Measurements from ENCODE around the gene ALOX12B. TPM values are rescaled to one million over a fixed set of nuclear protein-coding genes. Genes with fewer than 3 reads are reported as not detected.
"Not testable (repeated sequence)": the region's sequence is repeated elsewhere in the genome, so short reads cannot be mapped to it uniquely, and the experiment has no call there.

The ALOX12B gene
- polyA plus RNA-seq, 2 of the 4 experiments (the other 2 are of a cell fraction): 0.63 to 1.0 TPM

GRCh38 chr17:8025176-8025911 lies 62.2 kb downstream of the ALOX12B start:
- DNase-seq (ENCODE audit: low read depth in 1 of 2, low spot score in 1 of 2) (no peak), FAIRE-seq (no peak), ATAC-seq (no peak)
- WGBS (ENCODE audit: missing lambda C conversion rate): 54% methylated on average over 9 of the region's 9 CpGs
- 0 out of 3 replicates have a peak, but pooled peaks cover 2% of the 10 kb centered on the region for H3K9me3 ChIP-seq
- ChIA-PET POLR2A (no interaction called here), CTCF (interaction anchor here (0.9 to 13.5 kb wide), 8 partner anchors 9 to 90 kb away, joined by 3 to 148 read pairs (median 10); no protein-coding TSS in a partner anchor)
- no peak overlapping the region for H3K4me2 ChIP-seq
- H3K4me1 ChIP-seq: no peaks in the 10 kb centered on the region
- H3K4me3 ChIP-seq: no peak overlapping the region
- H3K27ac ChIP-seq: no peak overlapping the region
- no peak for TF ChIP-seq HEYL (CRISPR knock-in tag; IDR thresholded peaks at IDR 0.05)
- no peak for TF ChIP-seq HOXB5 (CRISPR knock-in tag; IDR thresholded peaks at IDR 0.05)
- no peak for TF ChIP-seq NPAS2 (CRISPR knock-in tag; IDR thresholded peaks at IDR 0.05; ENCODE audit: borderline replicate concordance)
- no peak for TF ChIP-seq REST (IDR thresholded peaks at IDR 0.05)
- TF ChIP-seq ZC3H11A (IDR thresholded peaks at IDR 0.05): no peak
- TF ChIP-seq BCL3 (IDR thresholded peaks at IDR 0.05): no peak
- no peak for TF ChIP-seq FOSL2 (IDR thresholded peaks at IDR 0.05)
- TF ChIP-seq FOSL2 (CRISPR knock-in tag; IDR thresholded peaks at IDR 0.05): no peak
- no peak for TF ChIP-seq GATA3 (IDR thresholded peaks at IDR 0.05; ENCODE audit: borderline replicate concordance)
- TF ChIP-seq POLR2A (IDR thresholded peaks at IDR 0.05; ENCODE audit: low read length): no peak
- no peak for TF ChIP-seq BHLHE40 (IDR thresholded peaks at IDR 0.05; ENCODE audit: low read depth, low read length)

GRCh38 chr17:8024161-8024560 lies 63.4 kb downstream of the ALOX12B start:
- H3K4me2 ChIP-seq; ATAC-seq; H3K27ac ChIP-seq; H3K4me1 ChIP-seq; H3K9me3 ChIP-seq; H3K4me3 ChIP-seq; DNase-seq (ENCODE audit: low read depth in 1 of 2, low spot score in 1 of 2); POLR2A ChIA-PET; FAIRE-seq: not testable (repeated sequence)
- CTCF ChIA-PET: interaction anchor here (0.9 to 13.5 kb wide), 9 partner anchors 7 to 92 kb away, joined by 3 to 148 read pairs (median 4); no protein-coding TSS in a partner anchor
- WGBS (ENCODE audit: missing lambda C conversion rate): 88% methylated on average over 6 of the region's 6 CpGs

Small RNA genes lying within 50 kb of the gene (small RNA-seq; reads per million reads assigned to genes)
- gene MIR4314: 0 reads per million in 6 experiments

Other genes with a start within 250 kb of the ALOX12B start
- gene TMEM88, start 232.7 kb downstream of the ALOX12B start, polyA plus RNA-seq (2011; rRNA removed): 0.48 and 0.57 TPM in 2 replicates
- gene TMEM88, start 232.7 kb downstream of the ALOX12B start, polyA plus RNA-seq (2017; fragmentation: RNase III; extraction: RNeasy Plus Mini Kit Qiagen cat#74134 plus additional on column Dnase treatment): 0.17 to 0.73 TPM (median 0.33 TPM) in 3 replicates
- gene NAA38, start 230.2 kb downstream of the ALOX12B start, polyA plus RNA-seq (2011; rRNA removed): 98.9 and 102 TPM in 2 replicates
- gene NAA38, start 230.2 kb downstream of the ALOX12B start, polyA plus RNA-seq (2017; fragmentation: RNase III; extraction: RNeasy Plus Mini Kit Qiagen cat#74134 plus additional on column Dnase treatment): 268 to 287 TPM (median 275 TPM) in 3 replicates
- gene CYB5D1, start 229.7 kb downstream of the ALOX12B start, polyA plus RNA-seq (2011; rRNA removed): 17.7 and 20.4 TPM in 2 replicates
- gene CYB5D1, start 229.7 kb downstream of the ALOX12B start, polyA plus RNA-seq (2017; fragmentation: RNase III; extraction: RNeasy Plus Mini Kit Qiagen cat#74134 plus additional on column Dnase treatment): 26.4 to 28.2 TPM (median 28.1 TPM) in 3 replicates
- 56.3 and 69.7 TPM in 2 replicates for gene CHD3, start 198.9 kb downstream of the ALOX12B start, polyA plus RNA-seq (2011; rRNA removed)
- 88.0 to 113 TPM (median 111 TPM) in 3 replicates for gene CHD3, start 198.9 kb downstream of the ALOX12B start, polyA plus RNA-seq (2017; fragmentation: RNase III; extraction: RNeasy Plus Mini Kit Qiagen cat#74134 plus additional on column Dnase treatment)
- 2.1 and 2.4 TPM in 2 replicates for gene RNF227, start 171.4 kb downstream of the ALOX12B start, polyA plus RNA-seq (2011; rRNA removed)
- gene RNF227, start 171.4 kb downstream of the ALOX12B start, polyA plus RNA-seq (2017; fragmentation: RNase III; extraction: RNeasy Plus Mini Kit Qiagen cat#74134 plus additional on column Dnase treatment): 1.7 to 4.1 TPM (median 3.7 TPM) in 3 replicates
- gene KCNAB3, start 157.9 kb downstream of the ALOX12B start, polyA plus RNA-seq (2011; rRNA removed): 2.4 and 2.7 TPM in 2 replicates
- 3.2 to 4.8 TPM (median 3.4 TPM) in 3 replicates for gene KCNAB3, start 157.9 kb downstream of the ALOX12B start, polyA plus RNA-seq (2017; fragmentation: RNase III; extraction: RNeasy Plus Mini Kit Qiagen cat#74134 plus additional on column Dnase treatment)
- 200 and 204 TPM in 2 replicates for gene TRAPPC1, start 155.8 kb downstream of the ALOX12B start, polyA plus RNA-seq (2011; rRNA removed)
- 314 to 336 TPM (median 328 TPM) in 3 replicates for gene TRAPPC1, start 155.8 kb downstream of the ALOX12B start, polyA plus RNA-seq (2017; fragmentation: RNase III; extraction: RNeasy Plus Mini Kit Qiagen cat#74134 plus additional on column Dnase treatment)
- gene CNTROB, start 155.5 kb downstream of the ALOX12B start, polyA plus RNA-seq (2011; rRNA removed): 23.2 and 28.3 TPM in 2 replicates
- 56.4 to 59.4 TPM (median 57.0 TPM) in 3 replicates for gene CNTROB, start 155.5 kb downstream of the ALOX12B start, polyA plus RNA-seq (2017; fragmentation: RNase III; extraction: RNeasy Plus Mini Kit Qiagen cat#74134 plus additional on column Dnase treatment)
- not detected in 2 replicates for gene GUCY2D, start 85.1 kb downstream of the ALOX12B start, polyA plus RNA-seq (2011; rRNA removed)
- gene GUCY2D, start 85.1 kb downstream of the ALOX12B start, polyA plus RNA-seq (2017; fragmentation: RNase III; extraction: RNeasy Plus Mini Kit Qiagen cat#74134 plus additional on column Dnase treatment): 0.14 to 0.50 TPM in 2 of 3 replicates, not detected in the other
- gene ALOX15B, start 48.7 kb downstream of the ALOX12B start, polyA plus RNA-seq (2011; rRNA removed): not detected in 2 replicates
- not detected in 3 replicates for gene ALOX15B, start 48.7 kb downstream of the ALOX12B start, polyA plus RNA-seq (2017; fragmentation: RNase III; extraction: RNeasy Plus Mini Kit Qiagen cat#74134 plus additional on column Dnase treatment)
- gene ALOXE3, start 30.8 kb upstream of the ALOX12B start, polyA plus RNA-seq (2011; rRNA removed): 0.35 and 0.58 TPM in 2 replicates
- gene ALOXE3, start 30.8 kb upstream of the ALOX12B start, polyA plus RNA-seq (2017; fragmentation: RNase III; extraction: RNeasy Plus Mini Kit Qiagen cat#74134 plus additional on column Dnase treatment): 0.40 to 0.51 TPM (median 0.46 TPM) in 3 replicates
- 0.56 and 0.58 TPM in 2 replicates for gene HES7, start 36.4 kb upstream of the ALOX12B start, polyA plus RNA-seq (2011; rRNA removed)
- gene HES7, start 36.4 kb upstream of the ALOX12B start, polyA plus RNA-seq (2017; fragmentation: RNase III; extraction: RNeasy Plus Mini Kit Qiagen cat#74134 plus additional on column Dnase treatment): 0.67 to 1.4 TPM (median 0.72 TPM) in 3 replicates
- 5.5 and 5.6 TPM in 2 replicates for gene PER1, start 64.7 kb upstream of the ALOX12B start, polyA plus RNA-seq (2011; rRNA removed)
- 6.8 to 8.7 TPM (median 8.4 TPM) in 3 replicates for gene PER1, start 64.7 kb upstream of the ALOX12B start, polyA plus RNA-seq (2017; fragmentation: RNase III; extraction: RNeasy Plus Mini Kit Qiagen cat#74134 plus additional on column Dnase treatment)
- gene VAMP2, start 75.2 kb upstream of the ALOX12B start, polyA plus RNA-seq (2011; rRNA removed): 21.7 and 24.7 TPM in 2 replicates
- gene VAMP2, start 75.2 kb upstream of the ALOX12B start, polyA plus RNA-seq (2017; fragmentation: RNase III; extraction: RNeasy Plus Mini Kit Qiagen cat#74134 plus additional on column Dnase treatment): 19.2 to 23.3 TPM (median 19.3 TPM) in 3 replicates
- 21.8 and 22.8 TPM in 2 replicates for gene TMEM107, start 88.7 kb upstream of the ALOX12B start, polyA plus RNA-seq (2011; rRNA removed)
- 16.0 to 19.2 TPM (median 17.0 TPM) in 3 replicates for gene TMEM107, start 88.7 kb upstream of the ALOX12B start, polyA plus RNA-seq (2017; fragmentation: RNase III; extraction: RNeasy Plus Mini Kit Qiagen cat#74134 plus additional on column Dnase treatment)
- gene BORCS6, start 102.5 kb upstream of the ALOX12B start, polyA plus RNA-seq (2011; rRNA removed): 3.0 and 3.3 TPM in 2 replicates
- gene BORCS6, start 102.5 kb upstream of the ALOX12B start, polyA plus RNA-seq (2017; fragmentation: RNase III; extraction: RNeasy Plus Mini Kit Qiagen cat#74134 plus additional on column Dnase treatment): 4.1 to 6.6 TPM (median 6.1 TPM) in 3 replicates
- gene AURKB, start 122.9 kb upstream of the ALOX12B start, polyA plus RNA-seq (2011; rRNA removed): 51.0 and 59.5 TPM in 2 replicates
- gene AURKB, start 122.9 kb upstream of the ALOX12B start, polyA plus RNA-seq (2017; fragmentation: RNase III; extraction: RNeasy Plus Mini Kit Qiagen cat#74134 plus additional on column Dnase treatment): 124 to 137 TPM (median 130 TPM) in 3 replicates
- 21.9 and 32.7 TPM in 2 replicates for gene CTC1, start 160.3 kb upstream of the ALOX12B start, polyA plus RNA-seq (2011; rRNA removed)
- 14.9 to 21.7 TPM (median 19.7 TPM) in 3 replicates for gene CTC1, start 160.3 kb upstream of the ALOX12B start, polyA plus RNA-seq (2017; fragmentation: RNase III; extraction: RNeasy Plus Mini Kit Qiagen cat#74134 plus additional on column Dnase treatment)
- gene PFAS, start 161.6 kb upstream of the ALOX12B start, polyA plus RNA-seq (2011; rRNA removed): 51.9 and 64.5 TPM in 2 replicates
- gene PFAS, start 161.6 kb upstream of the ALOX12B start, polyA plus RNA-seq (2017; fragmentation: RNase III; extraction: RNeasy Plus Mini Kit Qiagen cat#74134 plus additional on column Dnase treatment): 58.2 to 60.1 TPM (median 59.2 TPM) in 3 replicates
- 56.4 and 60.4 TPM in 2 replicates for gene RANGRF, start 201.0 kb upstream of the ALOX12B start, polyA plus RNA-seq (2011; rRNA removed)
- 43.6 to 49.0 TPM (median 47.2 TPM) in 3 replicates for gene RANGRF, start 201.0 kb upstream of the ALOX12B start, polyA plus RNA-seq (2017; fragmentation: RNase III; extraction: RNeasy Plus Mini Kit Qiagen cat#74134 plus additional on column Dnase treatment)
- 6.8 and 9.1 TPM in 2 replicates for gene SLC25A35, start 207.7 kb upstream of the ALOX12B start, polyA plus RNA-seq (2011; rRNA removed)
- 7.5 to 11.2 TPM (median 10.1 TPM) in 3 replicates for gene SLC25A35, start 207.7 kb upstream of the ALOX12B start, polyA plus RNA-seq (2017; fragmentation: RNase III; extraction: RNeasy Plus Mini Kit Qiagen cat#74134 plus additional on column Dnase treatment)
- gene ARHGEF15, start 222.5 kb upstream of the ALOX12B start, polyA plus RNA-seq (2011; rRNA removed): not detected in 2 replicates
- gene ARHGEF15, start 222.5 kb upstream of the ALOX12B start, polyA plus RNA-seq (2017; fragmentation: RNase III; extraction: RNeasy Plus Mini Kit Qiagen cat#74134 plus additional on column Dnase treatment): not detected in 3 replicates